ENCODE measurements around the gene C1GALT1C1L.
"Not testable (repeated sequence)": the region's sequence is repeated elsewhere in the genome, so short reads cannot be mapped to it uniquely, and the experiment has no call there.

GRCh38 chr2:43636153-43636552 lies 40.1 kb downstream of the C1GALT1C1L start:
- not testable (repeated sequence) for TF ChIP-seq POLR2A (IDR thresholded peaks at IDR 0.05; ENCODE audit: low read length); GATA1 (IDR thresholded peaks at IDR 0.05; ENCODE audit: low read depth, low read length)

Data from erythroblast (primary cell).